K562 (cell line): ENCODE results near the gene IRGQ. TPM values are rescaled to one million over a fixed set of nuclear protein-coding genes. Genes with fewer than 3 reads are reported as not detected.
A peak's percentile ranks its signal among the peaks of the same experiment; 100 is the strongest.

Source experiments
- ARID1B ChIP-seq: fragments of 450-650 bp; IDR thresholded peaks from 2 replicates; pipeline ENCODE4 v1.6.1; 2016; ENCODE audit warnings: antibody characterized with exemption, mild to moderate bottlenecking, inconsistent platforms
- CBFA2T2 ChIP-seq: fragments of 450-650 bp; conservative IDR thresholded peaks from 2 replicates; pipeline ENCODE4 v1.6.1; 2017; ENCODE audit warnings: mild to moderate bottlenecking
- E2F4 ChIP-seq: sonication (generic); formaldehyde crosslinking; IDR thresholded peaks from 2 replicates; pipeline ENCODE4 v1.8.0; 2022; ENCODE audit warnings: mild to moderate bottlenecking, low read depth, missing genetic modification reagents
- ETS1 ChIP-seq: conservative IDR thresholded peaks from 2 replicates; pipeline ENCODE4 v1.6.1; 2011; ENCODE audit warnings: low read depth, mild to moderate bottlenecking, low read length; ENCODE audit not compliant: control insufficient read depth
- HBP1 ChIP-seq: fragments of 450-650 bp; formaldehyde crosslinking; IDR thresholded peaks from 2 replicates; pipeline ENCODE4 v1.4.0; 2022; ENCODE audit warnings: missing genetic modification characterization
- HLTF ChIP-seq: fragments of 450-650 bp; IDR thresholded peaks from 2 replicates; pipeline ENCODE4 v1.6.1; 2016
- NKRF ChIP-seq: fragments of 450-650 bp; IDR thresholded peaks from 2 replicates; pipeline ENCODE4 v1.6.1; 2016; ENCODE audit warnings: borderline replicate concordance
- PML ChIP-seq: IDR thresholded peaks from 2 replicates; pipeline ENCODE4 v1.6.1; 2012; ENCODE audit warnings: low read length, inconsistent platforms
- RCOR1 ChIP-seq, 2 experiments: IDR thresholded peaks; 2 replicates each; pipeline ENCODE4 v1.6.1; 2012; ENCODE audit warnings: low read depth in 2 of 2, low read length in 2 of 2, borderline replicate concordance in 1 of 2, improper control_type of control experiment in 1 of 2
- SMARCA4 ChIP-seq: fragments of 450-650 bp; IDR thresholded peaks from 2 replicates; pipeline ENCODE4 v1.6.1; 2016
- SPI1 ChIP-seq: IDR thresholded peaks from 2 replicates; pipeline ENCODE4 v1.6.1; 2011; ENCODE audit warnings: low read depth, low read length, control low read depth, borderline replicate concordance
- STAT5A ChIP-seq: IDR thresholded peaks from 2 replicates; pipeline ENCODE4 v1.6.1; 2012; ENCODE audit warnings: low read length, inconsistent platforms, borderline replicate concordance
- TEAD4 ChIP-seq, 2 experiments: sonication (generic) in 1 of 2; formaldehyde crosslinking in 1 of 2; IDR thresholded peaks; 2 replicates each; pipeline versions ENCODE4 v1.6.1 to v1.8.0; 2012 to 2022; ENCODE audit warnings: borderline replicate concordance in 1 of 2, inconsistent platforms in 1 of 2, low read length in 1 of 2, mild to moderate bottlenecking in 1 of 2, missing genetic modification reagents in 1 of 2
- TFAM ChIP-seq: fragments of 250-450 bp; sonication (Bioruptor Pico); conservative IDR thresholded peaks from 2 replicates; pipeline ENCODE4 v1.5.0; 2021; ENCODE audit warnings: mild to moderate bottlenecking, moderate library complexity
- YY1 ChIP-seq, 3 experiments: IDR thresholded peaks; 2 replicates each; pipeline ENCODE4 v1.6.1; 2011; ENCODE audit warnings: low read length in 2 of 3, mild to moderate bottlenecking in 2 of 3, moderate library complexity in 2 of 3, borderline replicate concordance in 1 of 3, control low read depth in 1 of 3, low read depth in 1 of 3; ENCODE audit not compliant: insufficient read depth in 3 of 3, insufficient replicate concordance in 2 of 3, control insufficient read depth in 1 of 3, insufficient read length in 1 of 3; ENCODE audit errors: extremely low read depth in 1 of 3
- ZBTB5 ChIP-seq: fragments of 450-650 bp; IDR thresholded peaks from 2 replicates; pipeline ENCODE4 v1.6.1; 2017; ENCODE audit warnings: antibody characterized with exemption
- ZEB2 ChIP-seq: fragments of 450-650 bp; IDR thresholded peaks from 2 replicates; pipeline ENCODE4 v1.6.1; 2016
- polyA plus RNA-seq, 8 experiments: library from polyadenylated mRNA; depleted of rRNA in 4 of 8; stranded (reverse) in 5 of 8; unstranded in 3 of 8; fragments of >200 nt; fragmentation: Nextera tagmentation in 2 of 8; fragmentation: Illumina TruSeq in 1 of 8; extraction: Ambion mirVana in 2 of 8; extraction: Trizol in 1 of 8; gene quantifications; 2 replicates each; pipeline versions ENCODE4 v1.2.1 to v1.2.3, GENCODE V29; 2011 to 2014; ENCODE audit warnings: inconsistent platforms in 1 of 8, missing spikeins in 1 of 8
- total RNA-seq, 7 experiments: library from RNA; depleted of rRNA in 6 of 7; stranded (reverse); fragments of >200 nt in 6 of 7; fragmentation: Illumina TruSeq in 2 of 7; extraction: Trizol in 2 of 7; gene quantifications; 2 replicates each; pipeline versions ENCODE4 v1.2.1 to v1.2.3, GENCODE V29; 2011 to 2021; ENCODE audit warnings: low replicate concordance in 1 of 7

IRGQ gene
- total and polyA plus RNA-seq, 9 of the 15 experiments (the other 6 are each of a cell fraction or from before 2014, with no cell fraction given) = 3.5 to 19.2 (median 7.9) TPM

- TF ChIP-seq HBP1 (CRISPR knock-in tag) = no peak
- TF ChIP-seq NKRF = peak; percentile 44; the same call in 1 of the 2 replicates
- TF ChIP-seq TEAD4 (IDR thresholded peaks at IDR 0.05; ENCODE audit: low read length) = peak; percentile 45; the same call in 1 of the 2 replicates
- no peak for TF ChIP-seq TEAD4 (CRISPR knock-in tag; IDR thresholded peaks at IDR 0.05; ENCODE audit: borderline replicate concordance)
- TF ChIP-seq E2F4 (CRISPR knock-in tag) = 0 out of 2 replicates have a peak, but pooled peaks have one; percentile 7
- peak; percentile 71 for TF ChIP-seq ARID1B
- TF ChIP-seq PML = 0 out of 2 replicates have a peak, but pooled peaks have one; percentile 18
- TF ChIP-seq CBFA2T2 = peak; percentile 56
- TF ChIP-seq RCOR1 (IDR thresholded peaks at IDR 0.05; ENCODE audit: borderline replicate concordance in 1 of 2, low read depth in 2 of 2, low read length in 2 of 2) = peak in 1 of 2 experiments; percentile 35; a peak in 1 of 4 replicates
- TF ChIP-seq ZBTB5 = no peak
- peak in 1 of 3 experiments; percentile 58 for TF ChIP-seq YY1 (IDR thresholded peaks at IDR 0.05; ENCODE audit: borderline replicate concordance in 1 of 3, control insufficient read depth in 1 of 3, extremely low read depth in 1 of 3, insufficient read depth in 3 of 3, insufficient read length in 1 of 3, insufficient replicate concordance in 2 of 3, low read depth in 1 of 3, low read length in 2 of 3)
- 0 out of 2 replicates have a peak, but pooled peaks have one; percentile 4 for TF ChIP-seq SPI1
- no peak for TF ChIP-seq TFAM (CRISPR knock-in tag)
- 0 out of 2 replicates have a peak, but pooled peaks have one; percentile 11 for TF ChIP-seq ETS1
- peak; percentile 35; the same call in 1 of the 2 replicates for TF ChIP-seq HLTF
- TF ChIP-seq SMARCA4 = peak; percentile 69; the same call in 1 of the 2 replicates
- TF ChIP-seq ZEB2 = peak; percentile 76; the same call in 1 of the 2 replicates
- TF ChIP-seq STAT5A = peak; percentile 18; the same call in 1 of the 2 replicates
Measured at GRCh38 chr19:43620061-43621001, 24.4 kb upstream of the IRGQ start (continued).
